Suppressor macrophage treated with lipopolysaccharide for 1 hour (primary cell): Measurements from ENCODE around the gene TBC1D9.

Experiments used
- DNase-seq, 3 donors: peaks; one replicate each; pipeline ENCODE4 v3.0.0-alpha.2; 2020 to 2022

Gene TBC1D9

DNA sequence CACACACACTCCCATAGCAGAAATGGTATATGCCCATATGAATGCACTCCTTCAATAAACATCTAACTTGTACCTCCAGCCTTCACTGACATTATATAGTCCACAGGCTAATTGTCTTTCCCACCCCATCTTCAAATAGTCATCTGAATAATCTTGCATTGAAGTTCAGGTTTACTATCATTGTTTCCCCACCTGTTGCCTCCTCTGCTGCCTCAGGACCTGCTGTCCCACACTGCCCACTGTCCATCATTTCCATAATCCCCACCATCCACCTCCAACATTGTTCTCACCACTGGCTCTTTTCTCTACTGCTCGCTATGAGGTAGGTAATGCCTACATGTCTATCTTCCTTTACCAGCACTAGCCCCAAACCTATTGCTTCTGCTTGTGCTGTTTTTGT is 66.1 kb downstream of the TBC1D9 start:
- no peak for DNase-seq

DNA sequence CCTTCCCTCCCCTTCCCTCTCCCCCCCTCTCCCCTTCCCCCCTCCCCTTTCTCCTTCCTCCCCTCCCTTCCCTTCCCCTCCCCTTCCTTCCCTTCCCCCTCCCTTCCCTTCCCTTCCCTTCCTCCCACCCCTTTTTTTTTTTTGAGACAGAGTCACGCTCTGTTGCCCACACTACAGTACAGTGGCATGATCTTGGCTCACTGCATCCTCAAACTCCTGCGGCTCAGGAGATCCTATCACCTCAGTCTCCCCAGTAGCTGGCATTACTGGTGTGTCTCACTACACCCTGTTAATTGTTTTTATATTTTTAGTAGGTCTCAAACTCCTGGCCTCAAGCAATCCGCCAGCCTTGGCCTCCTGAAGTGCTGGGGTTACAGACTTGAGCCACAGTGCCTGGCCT is 66.6 kb downstream of the TBC1D9 start:
- peak in 1 of 3 donors; percentile 17 for DNase-seq

DNA sequence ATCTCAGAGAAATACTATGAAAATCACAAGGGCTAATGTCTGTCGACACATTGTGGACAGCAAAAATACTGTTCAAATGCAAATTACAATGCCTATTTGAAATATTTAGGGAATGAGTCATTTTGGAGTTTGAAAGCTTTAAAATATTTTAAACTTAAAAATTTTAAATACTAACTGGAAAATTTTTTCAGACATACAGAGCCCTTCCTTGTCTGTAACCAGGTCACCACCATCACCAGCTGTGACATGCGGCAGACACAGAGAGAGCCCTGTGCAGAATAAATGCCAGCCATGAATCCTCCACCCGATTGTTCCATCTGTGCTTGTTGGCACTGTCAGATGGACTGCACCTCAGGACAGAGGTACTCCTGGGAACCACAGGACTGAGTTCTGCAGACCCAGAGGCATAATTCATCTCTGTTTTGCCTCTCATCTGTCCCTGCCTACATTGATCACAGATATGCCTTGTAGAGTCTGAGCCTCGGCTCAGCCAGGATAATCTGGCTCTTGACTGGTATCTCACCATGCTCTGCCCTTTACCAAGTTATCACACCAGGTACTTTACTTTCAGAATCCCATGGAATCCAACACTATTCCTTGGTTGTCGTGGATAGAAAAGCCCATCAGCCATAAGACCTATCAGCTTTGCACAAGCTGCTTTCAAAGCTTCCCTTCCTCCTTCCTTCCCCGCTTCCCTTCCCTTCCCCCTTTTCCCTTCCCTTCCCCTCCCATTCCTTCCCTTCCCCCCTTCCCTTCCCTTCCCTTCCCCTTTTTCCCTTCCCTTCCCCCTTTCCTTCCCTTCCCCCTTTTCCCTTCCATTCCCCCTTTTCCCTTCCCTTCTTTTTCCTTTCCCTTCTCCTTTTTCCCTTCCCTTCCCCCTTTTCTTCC is 67.2 kb downstream of the TBC1D9 start:
- no peak for DNase-seq

DNA sequence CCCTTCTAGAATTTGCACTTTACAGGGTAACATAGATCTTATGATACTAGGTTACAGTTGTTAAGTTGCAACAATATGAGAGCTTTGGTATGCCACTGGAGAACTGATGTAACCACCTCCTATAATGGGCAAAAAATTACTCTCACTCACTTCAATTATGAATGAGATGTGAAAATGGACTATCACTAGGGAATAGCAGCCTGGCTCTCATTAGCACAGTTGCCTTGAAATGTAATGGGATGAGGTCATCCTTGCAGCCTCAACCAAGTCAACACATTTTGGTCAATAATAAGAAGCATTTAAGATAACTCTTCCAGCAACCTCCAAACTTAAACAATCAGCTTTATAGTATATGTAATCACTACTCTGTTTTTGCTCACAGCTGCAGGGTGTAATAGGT is 69.4 kb downstream of the TBC1D9 start:
- no peak for DNase-seq

DNA sequence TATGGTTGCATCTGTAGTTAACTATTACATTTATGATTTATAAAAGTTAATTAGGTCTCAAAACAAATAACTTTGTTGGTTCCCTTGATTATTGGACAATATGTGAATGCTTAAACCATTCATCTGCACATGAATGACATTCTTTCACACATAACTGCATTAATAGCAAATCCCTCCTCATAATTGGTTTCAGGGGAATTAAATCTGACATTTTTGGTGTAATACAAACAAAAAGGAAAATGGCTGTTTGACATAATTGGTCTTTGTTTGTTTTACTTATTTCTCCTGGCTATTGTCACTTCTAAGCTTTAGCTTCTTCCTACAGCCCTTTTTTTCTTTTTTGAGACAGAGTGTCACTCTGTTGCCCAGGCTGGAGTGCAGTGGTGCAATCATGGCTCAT is 71.9 kb downstream of the TBC1D9 start:
- DNase-seq: no peak

DNA sequence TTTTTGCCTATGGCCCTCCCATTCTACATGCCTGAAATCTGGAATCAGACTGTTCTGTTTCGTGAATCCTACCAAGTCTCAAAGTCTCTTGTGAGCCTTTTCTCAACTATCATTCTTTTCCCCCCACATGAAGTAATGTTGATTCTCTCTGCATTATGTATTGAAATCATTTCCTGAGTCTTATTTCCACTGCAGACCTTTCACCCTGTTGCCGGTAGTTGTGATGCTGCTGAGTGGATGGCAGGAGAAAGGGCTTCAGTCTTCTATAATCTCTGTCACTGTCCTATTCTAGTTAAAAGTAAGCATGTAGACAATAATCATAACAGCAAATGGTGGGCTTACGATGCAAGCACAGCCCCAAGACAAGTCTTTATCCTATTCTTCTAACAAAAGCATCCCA is 75.0 kb downstream of the TBC1D9 start:
- DNase-seq: no peak

DNA sequence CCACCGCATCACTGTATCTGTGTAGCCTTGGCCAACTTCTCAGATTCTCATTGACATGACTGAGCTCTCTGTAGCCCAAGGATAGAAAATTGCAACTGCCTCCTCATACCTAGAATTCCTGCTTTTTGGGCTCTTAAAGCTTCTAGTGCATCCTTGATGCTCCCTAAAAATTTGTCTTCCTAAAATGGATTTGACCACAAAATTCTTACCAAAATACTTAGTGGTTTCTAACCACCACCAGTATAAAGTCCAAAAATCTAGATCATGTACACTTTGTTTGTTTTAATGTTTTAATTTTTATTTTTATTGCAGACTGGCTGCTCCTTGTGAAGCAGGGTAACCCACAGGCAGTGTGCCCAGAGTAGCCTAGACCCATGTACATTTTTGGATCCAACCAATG is 75.5 kb downstream of the TBC1D9 start:
- DNase-seq: no peak

DNA sequence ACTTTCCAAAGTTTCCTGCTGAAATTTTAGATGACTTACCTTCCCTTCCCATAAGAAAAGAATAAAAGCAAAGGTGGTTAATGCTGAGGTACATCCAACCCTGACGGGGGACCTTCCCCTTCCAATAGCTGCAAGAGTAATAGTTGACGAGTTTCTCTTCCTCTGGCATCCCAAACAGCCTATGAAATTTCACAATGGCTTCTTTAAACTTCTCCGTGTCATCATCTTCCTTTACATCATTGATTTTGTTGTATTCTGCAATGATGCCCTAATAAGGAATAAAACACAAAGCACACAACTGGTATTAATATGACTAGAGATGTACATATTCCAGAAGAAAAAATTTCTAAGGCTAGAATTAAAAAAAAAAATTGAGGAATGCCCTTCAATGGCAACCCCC is 76.6 kb downstream of the TBC1D9 start:
- peak; percentile 26 to 49 (median 46) for DNase-seq

DNA sequence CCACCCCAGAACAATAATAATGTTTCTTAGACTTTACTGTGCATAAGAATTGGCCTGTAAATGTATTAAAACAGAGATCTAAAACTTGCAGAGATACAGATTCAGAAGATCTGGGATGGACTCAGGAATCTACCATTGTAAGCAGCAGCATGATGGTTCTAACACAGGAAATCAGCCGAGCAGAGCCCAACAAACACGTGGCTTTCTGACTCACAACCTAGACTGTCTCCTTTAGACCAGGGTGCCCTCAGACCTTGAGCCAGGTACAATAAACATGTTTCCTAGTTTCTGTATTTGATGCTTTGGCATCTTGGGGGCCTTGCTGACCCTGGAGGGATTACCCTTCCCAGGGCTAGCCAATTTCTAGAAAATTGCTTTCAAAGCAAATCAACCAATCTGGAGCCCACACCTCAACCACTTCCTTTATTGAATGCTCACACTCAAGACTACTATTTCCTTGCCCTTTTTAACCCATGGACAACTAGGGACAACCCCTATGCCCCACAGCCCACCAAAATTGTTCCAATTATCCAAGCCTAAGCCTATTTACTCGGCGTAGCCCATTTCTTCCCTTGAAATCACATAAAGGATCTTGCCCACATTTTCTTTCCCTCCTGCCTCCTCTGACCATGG is 80.5 kb downstream of the TBC1D9 start:
- DNase-seq: no peak

DNA sequence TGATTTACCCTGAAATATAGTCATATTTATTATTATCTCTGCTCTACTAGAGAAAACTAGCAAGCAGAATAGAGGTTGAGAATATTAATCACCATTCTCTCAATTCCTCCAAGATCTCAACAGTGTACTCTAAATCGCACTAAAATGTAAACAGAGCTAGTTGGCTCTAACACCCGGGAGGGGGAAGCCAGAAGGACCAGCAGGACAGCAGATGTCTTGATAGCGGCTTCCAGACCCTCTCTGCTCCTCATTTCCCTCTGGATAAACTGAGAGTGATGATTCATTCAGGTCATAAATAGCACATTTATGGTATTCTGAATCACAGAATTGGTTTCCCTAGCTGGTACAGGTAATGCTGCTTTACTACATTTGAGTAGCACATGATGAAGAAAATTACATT is 82.5 kb downstream of the TBC1D9 start:
- no peak for DNase-seq

DNA sequence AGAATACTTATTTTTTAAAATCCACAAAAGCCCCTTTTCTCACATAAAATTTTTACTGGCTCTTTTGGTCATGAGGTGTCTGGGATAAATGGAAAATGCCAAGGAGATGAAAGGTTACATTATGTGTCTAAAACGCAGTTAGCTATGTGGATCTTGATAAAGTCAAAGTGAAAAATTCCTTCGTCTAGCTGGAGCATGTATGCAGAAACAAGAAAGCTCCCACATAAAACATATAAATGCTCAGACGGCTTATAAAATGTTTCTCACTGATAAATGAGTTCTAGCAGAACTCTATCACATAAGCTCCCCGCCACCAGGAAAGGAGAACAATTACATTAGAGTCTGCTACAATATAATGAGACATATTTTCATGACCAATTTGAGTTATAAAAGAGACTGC is 83.8 kb downstream of the TBC1D9 start:
- DNase-seq: no peak

DNA sequence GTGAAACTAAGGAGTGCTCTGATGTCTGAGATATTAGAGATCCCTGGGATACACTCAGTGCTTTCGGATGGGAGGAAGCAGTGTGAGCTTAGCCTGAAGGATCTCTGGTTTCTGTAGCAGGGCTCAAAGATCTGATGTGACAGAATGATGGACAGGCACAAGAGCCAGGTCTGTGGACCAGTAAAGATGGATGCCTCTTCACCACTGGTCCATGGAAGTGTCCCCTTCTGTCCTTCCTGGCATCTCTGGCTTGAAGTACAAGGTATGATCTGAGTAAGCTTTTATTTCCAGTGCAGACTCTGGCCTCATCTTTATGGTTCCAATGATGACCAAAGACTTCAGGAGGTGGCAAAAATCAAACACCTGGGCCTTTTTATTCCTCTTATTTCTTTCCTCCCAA is 88.1 kb downstream of the TBC1D9 start:
- no peak for DNase-seq

DNA sequence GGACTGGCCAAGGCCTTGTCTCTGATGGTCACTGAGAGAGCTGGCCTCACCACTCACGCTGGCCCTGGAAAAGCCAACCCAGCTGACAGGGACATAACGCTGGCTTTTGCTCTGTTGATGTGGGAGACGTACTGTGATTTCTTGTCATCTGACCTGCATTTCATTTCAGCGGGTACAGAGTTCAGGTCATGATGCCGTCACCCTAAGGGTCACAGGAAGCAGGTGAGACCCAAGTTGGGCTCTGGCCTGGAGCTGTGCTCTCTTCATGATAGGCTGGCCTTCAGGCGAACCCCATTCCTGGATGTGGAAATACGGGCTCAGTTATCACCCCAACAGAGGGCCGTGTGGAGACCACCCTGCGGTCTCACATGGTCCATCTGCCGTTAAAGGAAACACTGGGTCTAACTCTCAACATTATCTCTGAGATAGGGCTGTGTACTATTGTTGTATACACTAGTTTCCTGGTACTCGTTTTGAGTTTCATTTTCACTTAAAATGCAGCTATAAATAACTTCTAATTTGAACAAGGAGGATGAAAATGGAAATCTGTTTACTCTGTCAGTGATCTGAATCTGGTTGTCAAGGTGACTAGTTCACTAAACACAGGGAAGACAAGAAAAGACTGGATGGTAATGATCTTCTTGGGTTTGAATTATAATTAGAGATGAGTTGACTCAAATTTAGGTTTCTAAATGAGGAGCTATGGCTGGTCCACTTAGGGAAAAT is 89.1 kb downstream of the TBC1D9 start:
- DNase-seq: no peak

DNA sequence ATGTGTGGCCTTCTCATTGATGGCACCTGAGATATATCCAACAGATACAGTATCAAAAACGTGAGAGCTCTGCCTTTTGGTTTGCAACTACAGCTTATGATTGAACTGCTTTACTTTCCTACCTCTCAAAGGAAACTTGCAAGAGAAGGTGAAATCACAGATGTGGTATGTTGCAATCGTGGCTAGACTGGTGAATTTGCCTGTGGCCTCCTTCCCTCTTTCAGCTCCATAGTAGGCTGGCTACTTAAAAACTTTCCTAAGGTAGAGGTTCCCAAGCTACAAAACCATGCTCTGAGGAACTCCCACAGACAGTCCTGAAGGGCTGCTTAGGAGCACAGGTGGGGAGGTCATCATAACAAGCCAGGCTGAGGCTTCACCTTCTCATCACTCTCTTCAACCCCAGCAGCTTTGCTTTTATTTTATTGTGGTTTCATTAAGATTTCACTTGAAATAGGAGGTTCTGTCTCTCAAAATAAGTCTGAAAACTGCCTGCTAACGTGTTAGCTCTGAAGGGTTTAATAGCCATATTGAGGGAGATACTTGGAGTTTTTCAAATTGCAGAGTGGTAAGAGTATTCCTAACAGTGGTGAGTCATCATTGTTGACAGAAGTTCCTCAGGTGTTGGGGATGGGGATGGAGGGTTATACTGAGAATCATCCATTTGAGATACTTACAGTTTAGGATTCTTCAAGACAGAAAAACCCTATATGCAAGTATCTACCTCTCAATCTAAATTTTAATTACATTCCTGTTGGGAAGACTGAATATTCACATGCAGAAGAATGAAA is 93.9 kb downstream of the TBC1D9 start:
- peak in 1 of 3 donors; percentile 13 for DNase-seq

DNA sequence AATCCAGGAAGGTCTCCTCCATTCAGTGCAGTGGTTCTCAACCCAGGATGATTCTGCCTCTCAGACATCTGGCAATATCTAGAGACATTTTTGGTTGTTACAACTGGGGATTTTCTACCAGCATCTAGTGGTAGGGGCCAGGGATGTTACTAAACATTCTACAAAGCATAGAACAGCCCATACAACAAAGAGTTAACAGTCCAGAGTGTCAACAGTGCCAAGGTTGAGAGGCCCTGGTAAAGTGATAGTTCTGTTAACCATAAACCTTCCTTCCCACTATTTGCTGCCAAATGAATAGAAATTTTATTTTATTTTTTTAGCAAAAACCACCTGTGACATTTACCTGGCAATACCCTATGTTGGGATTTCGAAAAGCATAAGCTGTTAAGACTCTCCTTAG is 94.6 kb downstream of the TBC1D9 start:
- DNase-seq: no peak

DNA sequence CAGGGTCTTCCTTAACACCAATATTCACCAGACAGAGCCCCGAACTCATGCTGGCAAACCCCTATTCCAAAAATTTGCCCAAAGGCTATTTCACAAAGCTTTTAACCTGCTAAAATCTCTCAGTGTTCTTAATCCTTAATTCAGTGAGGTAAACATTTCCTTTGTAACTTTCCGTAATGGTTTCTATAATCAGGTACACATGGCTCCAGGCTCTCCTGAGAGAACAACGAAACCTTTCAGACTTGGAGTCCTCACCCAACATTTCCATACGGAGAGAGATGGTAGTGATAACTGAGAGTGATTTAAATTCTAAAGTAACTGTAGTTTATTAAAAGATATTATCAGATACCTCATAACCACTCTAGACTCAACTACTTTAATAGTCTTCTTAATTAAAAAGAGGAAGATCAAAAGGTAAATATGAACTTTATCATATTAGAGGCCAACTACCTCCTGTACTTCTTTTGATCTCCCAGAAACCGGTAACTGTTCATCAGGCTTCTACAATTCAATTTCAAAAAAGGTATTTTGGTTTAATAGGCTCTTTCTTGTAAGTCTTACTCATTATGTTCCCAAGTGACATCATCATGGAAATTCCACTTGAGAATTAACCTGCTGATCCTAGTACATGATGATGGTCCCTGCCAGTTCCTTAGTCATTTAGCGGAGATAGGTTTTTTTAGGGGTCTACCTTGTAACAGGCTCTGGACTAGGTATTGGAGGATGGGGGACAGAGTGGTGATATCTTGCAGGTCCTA is 96.1 kb downstream of the TBC1D9 start:
- DNase-seq: peak; percentile 47 to 82 (median 61)

DNA sequence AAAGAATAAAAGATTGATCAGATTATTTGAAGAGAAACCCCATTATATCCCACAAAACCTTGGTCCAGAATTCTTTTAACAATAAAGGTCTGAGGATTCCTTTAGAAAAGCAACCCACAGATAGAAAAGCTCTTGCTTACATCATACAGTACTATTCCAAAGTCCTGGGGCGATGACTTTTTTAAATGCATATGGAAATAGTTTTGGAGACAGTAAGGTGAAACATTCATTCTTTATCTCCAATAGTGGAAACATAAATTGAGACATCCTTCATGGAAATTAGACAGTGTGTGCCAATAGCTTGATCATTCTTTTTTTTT is 101.7 kb downstream of the TBC1D9 start:
- DNase-seq: no peak

DNA sequence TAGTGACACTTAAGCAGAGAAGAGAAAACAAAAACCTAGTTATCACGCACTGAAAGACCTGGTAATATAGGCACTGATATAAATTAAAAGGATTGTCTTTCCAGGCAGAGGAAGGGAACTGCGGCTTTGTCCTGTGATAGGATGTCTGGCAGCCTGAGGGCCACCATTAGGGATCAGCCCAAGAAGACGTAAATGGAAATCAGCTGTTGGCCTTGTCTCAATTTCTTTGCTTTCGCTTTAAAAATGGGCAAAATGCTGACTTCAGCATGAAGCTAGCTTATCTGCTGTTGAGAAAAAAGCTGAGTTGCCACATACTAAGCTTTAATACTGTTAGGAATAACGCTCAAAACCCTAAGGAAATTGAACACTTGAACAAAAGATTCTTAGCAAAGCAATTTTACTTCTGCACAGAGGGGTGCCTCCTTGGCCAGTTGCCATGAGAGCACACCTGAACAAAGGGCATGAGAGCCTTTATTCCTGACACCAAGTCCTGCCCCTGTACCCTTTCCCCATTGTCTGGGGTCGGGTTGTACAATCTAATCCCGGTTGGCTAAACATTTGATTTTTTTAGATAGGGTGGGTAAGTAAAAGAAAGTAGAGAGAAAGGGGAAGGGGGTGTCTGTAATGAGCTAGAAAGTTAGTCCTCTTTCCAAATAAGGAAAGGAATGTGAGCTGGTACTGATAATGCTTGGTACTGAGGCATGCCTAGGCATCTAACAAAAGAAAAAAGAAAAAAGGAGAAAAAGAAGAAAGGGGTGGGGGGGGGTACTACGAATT is 102.3 kb downstream of the TBC1D9 start:
- DNase-seq: no peak

DNA sequence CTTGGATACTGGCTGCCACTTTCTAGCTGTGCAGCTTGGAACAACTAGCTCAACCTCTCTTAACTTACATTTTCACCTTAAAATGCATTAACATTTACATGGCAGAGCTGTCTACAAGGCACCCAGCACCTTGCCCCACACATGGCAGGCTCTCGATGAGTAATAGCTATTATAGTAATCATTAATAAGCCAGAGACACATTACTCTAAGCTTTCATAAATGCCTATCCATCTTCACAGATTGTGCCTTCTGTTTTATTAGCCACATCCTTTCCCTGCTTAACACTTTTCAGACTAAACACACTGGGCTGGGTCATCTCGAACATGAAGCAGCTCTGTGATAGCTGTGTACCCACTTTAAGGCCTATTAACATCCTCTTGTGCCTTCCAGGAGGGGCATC is 103.6 kb downstream of the TBC1D9 start:
- no peak for DNase-seq

DNA sequence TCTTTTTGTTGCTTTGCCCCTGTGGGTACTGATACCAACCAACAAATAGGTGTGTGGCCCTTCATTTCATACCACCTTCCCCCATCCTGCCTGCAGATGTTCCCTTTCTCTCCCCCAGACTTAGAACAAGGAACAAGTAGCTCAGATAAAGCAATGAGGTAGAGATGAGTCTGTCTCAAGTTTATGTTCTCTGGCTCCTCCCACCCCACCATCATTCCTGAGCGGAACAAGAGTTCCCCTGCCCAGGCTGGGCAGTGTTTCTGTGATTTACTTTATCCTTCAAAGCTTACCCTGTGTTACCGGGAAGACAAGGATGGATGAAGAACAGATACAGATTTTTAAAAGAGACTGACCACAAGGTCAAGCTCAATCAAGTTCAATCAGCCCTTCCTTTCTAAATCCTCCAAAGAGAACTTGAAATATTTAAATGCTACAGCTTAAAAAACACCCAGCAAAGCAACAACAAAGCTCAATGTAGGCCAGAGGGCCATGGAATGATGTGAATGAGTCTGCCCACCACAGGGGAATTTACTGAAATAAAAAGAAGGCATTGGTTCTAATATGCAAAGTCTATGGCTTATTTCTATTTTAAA is 107.4 kb downstream of the TBC1D9 start:
- DNase-seq: no peak
